Hematopoietic multipotent progenitor cell (in vitro differentiated cells): Measurements from ENCODE around the gene TMEM178B. TPM values are rescaled to one million over a fixed set of nuclear protein-coding genes. Genes with fewer than 3 reads are reported as not detected.

ENCODE experiments used
- DNase-seq, 3 donors: peaks; one replicate each; pipeline ENCODE4 v3.0.0-alpha.2; 2011 to 2015; ENCODE audit warnings: low read depth in 2 of 3, low spot score in 2 of 3
- total RNA-seq: library from RNA; depleted of rRNA; stranded (reverse); fragments of >200 nt; gene quantifications from one replicate; pipeline ENCODE4 v1.2.3, GENCODE V29; 2012

TMEM178B gene
- total RNA-seq, 1 donor = under 0.01 TPM

- DNase-seq = no peak
These were observed 379.0 kb downstream of the TMEM178B start for GRCh38 chr7:141452911-141453310.

- DNase-seq = no peak
These were observed 380.5 kb downstream of the TMEM178B start for GRCh38 chr7:141454338-141454737.

GRCh38 chr7:141455723-141456122 is 381.9 kb downstream of the TMEM178B start:
- no peak for DNase-seq

- no peak for DNase-seq
These were observed 382.4 kb downstream of the TMEM178B start for GRCh38 chr7:141456298-141456697.

- DNase-seq = no peak
These were observed 382.8 kb downstream of the TMEM178B start for GRCh38 chr7:141456711-141457110.

GRCh38 chr7:141460781-141461715 is 387.2 kb downstream of the TMEM178B start:
- DNase-seq = no peak

- DNase-seq = no peak
These were observed 388.1 kb downstream of the TMEM178B start for GRCh38 chr7:141461924-141462323.

- DNase-seq = no peak
These were observed 389.1 kb downstream of the TMEM178B start for GRCh38 chr7:141462958-141463357.

- DNase-seq = no peak
These were observed 390.1 kb downstream of the TMEM178B start for GRCh38 chr7:141463986-141464385.

- DNase-seq = no peak
These were observed 390.7 kb downstream of the TMEM178B start for GRCh38 chr7:141464551-141464950.

GRCh38 chr7:141466151-141466904 is 392.5 kb downstream of the TMEM178B start:
- DNase-seq = no peak

- no peak for DNase-seq
These were observed 394.5 kb downstream of the TMEM178B start for GRCh38 chr7:141468341-141468740.

- DNase-seq = no peak
These were observed 401.8 kb downstream of the TMEM178B start for GRCh38 chr7:141475679-141476078.

- DNase-seq = no peak
These were observed 404.0 kb downstream of the TMEM178B start for GRCh38 chr7:141477865-141478264.

GRCh38 chr7:141478845-141479244 is 405.0 kb downstream of the TMEM178B start:
- DNase-seq = no peak

- DNase-seq = no peak
These were observed 407.1 kb downstream of the TMEM178B start for GRCh38 chr7:141480953-141481352.

- DNase-seq = no peak
These were observed 408.1 kb downstream of the TMEM178B start for GRCh38 chr7:141481971-141482370.

- DNase-seq = no peak
These were observed 409.2 kb downstream of the TMEM178B start for GRCh38 chr7:141483044-141483443.

- DNase-seq = no peak
These were observed 411.0 kb downstream of the TMEM178B start for GRCh38 chr7:141484907-141485306.

- DNase-seq = no peak
These were observed 413.1 kb downstream of the TMEM178B start for GRCh38 chr7:141486959-141487358.

GRCh38 chr7:141490474-141490873 is 416.6 kb downstream of the TMEM178B start:
- DNase-seq = no peak

- DNase-seq = no peak
These were observed 421.2 kb downstream of the TMEM178B start for GRCh38 chr7:141495057-141495456.
